SJSA1 (cell line): ENCODE measurements around the gene TSPEAR. TPM values are rescaled to one million over a fixed set of nuclear protein-coding genes. Genes with fewer than 3 reads are reported as not detected.
"Not testable (repeated sequence)": the region's sequence is repeated elsewhere in the genome, so short reads cannot be mapped to it uniquely, and the experiment has no call there.

Experiments
- DNase-seq, 2 experiments: peaks; one replicate each; pipeline ENCODE4 v3.0.0-alpha.2; 2015 to 2020; ENCODE audit warnings: low spot score in 2 of 2, low read depth in 1 of 2
- H3K27ac ChIP-seq: fragments of 250-450 bp; sonication (Bioruptor Pico); 2 replicates; pipeline ENCODE4 v1.5.1; 2020; ENCODE audit warnings: mild to moderate bottlenecking, moderate library complexity
- H3K27me3 ChIP-seq: fragments of 250-450 bp; sonication (Bioruptor Pico); replicated peaks from 2 replicates; pipeline ENCODE4 v1.5.1; 2020; ENCODE audit warnings: mild to moderate bottlenecking, moderate library complexity
- H3K36me3 ChIP-seq: fragments of 250-450 bp; sonication (Bioruptor Pico); 2 replicates; pipeline ENCODE4 v1.5.1; 2020; ENCODE audit warnings: mild to moderate bottlenecking
- H3K4me1 ChIP-seq: fragments of 250-450 bp; sonication (Bioruptor Pico); replicated peaks from 2 replicates; pipeline ENCODE4 v1.6.1; 2021; ENCODE audit warnings: mild to moderate bottlenecking
- H3K4me3 ChIP-seq: fragments of 250-450 bp; sonication (Bioruptor Pico); 2 replicates; pipeline ENCODE4 v1.5.1; 2020; ENCODE audit warnings: mild to moderate bottlenecking
- H3K9me3 ChIP-seq: fragments of 250-450 bp; sonication (Bioruptor Pico); replicated peaks from 2 replicates; pipeline ENCODE4 v1.5.1; 2020; ENCODE audit warnings: mild to moderate bottlenecking
- total RNA-seq: library from RNA; depleted of rRNA; stranded (reverse); fragments of >200 nt; shearing (Covaris generic); gene quantifications from 2 replicates; pipeline ENCODE4 v1.2.3, GENCODE V29; 2014

The TSPEAR gene
- total RNA-seq, 1 experiment from 2014 or later: not detected

- Histone ChIP-seq H3K4me1 (no peaks in the 10 kb centered on the region), H3K27me3 (peaks cover 42% of the 10 kb centered on the region)
Observed at GRCh38 chr21:44699502-44700001, 11.8 kb downstream of the TSPEAR start.

DNA sequence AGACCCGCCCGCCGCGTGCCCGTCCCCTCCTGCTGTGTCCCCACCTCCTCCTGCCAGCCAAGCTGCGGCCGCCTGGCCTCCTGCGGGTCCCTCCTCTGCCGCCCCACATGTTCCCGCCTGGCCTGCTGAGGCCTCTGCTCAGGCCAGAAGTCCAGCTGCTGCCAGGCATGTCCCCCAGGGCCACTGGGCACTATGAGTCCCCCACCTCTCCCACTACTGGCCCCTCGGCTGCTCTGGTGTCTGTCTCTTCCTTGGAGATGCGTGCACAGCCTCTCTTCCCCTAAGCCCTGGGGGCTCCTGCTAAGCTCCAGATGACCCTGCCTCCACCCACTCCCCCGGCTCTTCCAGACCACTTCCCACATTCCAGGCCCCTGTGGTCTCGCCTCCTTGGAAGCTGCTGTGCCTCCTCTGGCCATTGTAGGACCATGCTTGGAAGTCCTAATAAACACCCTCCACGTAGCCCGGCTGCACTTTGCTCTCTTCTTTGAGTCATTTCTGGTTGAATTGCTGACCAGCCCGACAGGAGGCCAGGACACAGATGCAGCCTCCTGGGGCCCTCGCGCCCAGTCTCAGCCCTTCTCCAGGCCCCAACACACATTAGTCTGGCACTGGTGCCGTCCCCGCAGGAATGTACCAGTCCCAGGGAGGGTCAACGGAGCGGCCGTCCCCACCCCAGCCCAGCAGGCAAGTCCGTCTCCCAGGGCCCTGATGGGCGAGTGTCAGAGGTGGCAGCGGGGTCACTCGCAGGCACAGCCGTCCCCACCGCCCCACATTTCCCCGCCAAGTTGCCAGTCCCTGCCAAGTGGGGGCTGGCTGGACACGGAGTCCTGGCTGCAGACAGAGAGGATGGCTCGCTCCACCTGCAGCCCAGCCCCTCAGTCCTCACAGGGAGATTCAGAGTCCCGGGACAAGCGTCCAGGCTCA lies 13.3 kb downstream of the TSPEAR start:
- Histone ChIP-seq H3K36me3 (no peaks in the 10 kb centered on the region), H3K9me3 (peaks cover 4% of the 10 kb centered on the region; the same call in 1 of the 2 replicates), H3K27me3 (peaks cover 34% of the 10 kb centered on the region), H3K27ac (no peak overlapping the region), H3K4me3 (no peak overlapping the region), H3K4me1 (no peaks in the 10 kb centered on the region)
- DNase-seq: no peak

More at GRCh38 chr21:44699502-44700001, 11.8 kb downstream of the TSPEAR start:
- Histone ChIP-seq H3K36me3 (no peaks in the 10 kb centered on the region), H3K4me3 (no peak overlapping the region), H3K9me3 (no peaks in the 10 kb centered on the region; the same call in 1 of the 2 replicates), H3K27ac (no peak overlapping the region)
- DNase-seq: no peak

GRCh38 chr21:44697172-44697810 lies 14.1 kb downstream of the TSPEAR start, which contains the start of gene KRTAP10-12:
TSS of gene KRTAP10-12 (plus strand) at chr21:44697172. CDS start at chr21:44697202, 30 bp downstream.
- H3K27me3 ChIP-seq: peaks cover 34% of the 10 kb centered on the region
- not testable (repeated sequence) for H3K36me3 ChIP-seq, H3K9me3 ChIP-seq, H3K4me3 ChIP-seq, DNase-seq, H3K4me1 ChIP-seq, H3K27ac ChIP-seq

- no peak overlapping the region for H3K4me3 ChIP-seq
- no peak overlapping the region for H3K27ac ChIP-seq
- H3K36me3 ChIP-seq: no peaks in the 10 kb centered on the region
- H3K9me3 ChIP-seq: peaks cover 4% of the 10 kb centered on the region; the same call in 1 of the 2 replicates
- DNase-seq: no peak
- no peaks in the 10 kb centered on the region for H3K4me1 ChIP-seq
- peaks cover 31% of the 10 kb centered on the region for H3K27me3 ChIP-seq
Observed at GRCh38 chr21:44696572-44696971, 14.8 kb downstream of the TSPEAR start.

- Histone ChIP-seq H3K36me3 (no peaks in the 10 kb centered on the region), H3K27ac (no peak overlapping the region), H3K9me3 (peaks cover 4% of the 10 kb centered on the region; the same call in 1 of the 2 replicates), H3K4me1 (no peaks in the 10 kb centered on the region), H3K4me3 (no peak overlapping the region), H3K27me3 (peaks cover 25% of the 10 kb centered on the region)
- no peak for DNase-seq
Observed at GRCh38 chr21:44695641-44696040, 15.7 kb downstream of the TSPEAR start.

GRCh38 chr21:44695184-44695583 lies 16.2 kb downstream of the TSPEAR start:
- peaks cover 4% of the 10 kb centered on the region; the same call in 1 of the 2 replicates for H3K9me3 ChIP-seq
- H3K27ac ChIP-seq: no peak overlapping the region
- no peak overlapping the region for H3K4me3 ChIP-seq
- no peaks in the 10 kb centered on the region for H3K36me3 ChIP-seq
- H3K27me3 ChIP-seq: peaks cover 20% of the 10 kb centered on the region
- H3K4me1 ChIP-seq: no peaks in the 10 kb centered on the region
- peak in 1 of 2 experiments; percentile 38 for DNase-seq

- Histone ChIP-seq H3K27ac (no peak overlapping the region), H3K27me3 (peaks cover 16% of the 10 kb centered on the region), H3K4me1 (no peaks in the 10 kb centered on the region), H3K9me3 (peaks cover 4% of the 10 kb centered on the region; the same call in 1 of the 2 replicates), H3K4me3 (no peak overlapping the region), H3K36me3 (no peaks in the 10 kb centered on the region)
- DNase-seq: no peak
Observed at GRCh38 chr21:44694776-44695175, 16.6 kb downstream of the TSPEAR start.

DNA sequence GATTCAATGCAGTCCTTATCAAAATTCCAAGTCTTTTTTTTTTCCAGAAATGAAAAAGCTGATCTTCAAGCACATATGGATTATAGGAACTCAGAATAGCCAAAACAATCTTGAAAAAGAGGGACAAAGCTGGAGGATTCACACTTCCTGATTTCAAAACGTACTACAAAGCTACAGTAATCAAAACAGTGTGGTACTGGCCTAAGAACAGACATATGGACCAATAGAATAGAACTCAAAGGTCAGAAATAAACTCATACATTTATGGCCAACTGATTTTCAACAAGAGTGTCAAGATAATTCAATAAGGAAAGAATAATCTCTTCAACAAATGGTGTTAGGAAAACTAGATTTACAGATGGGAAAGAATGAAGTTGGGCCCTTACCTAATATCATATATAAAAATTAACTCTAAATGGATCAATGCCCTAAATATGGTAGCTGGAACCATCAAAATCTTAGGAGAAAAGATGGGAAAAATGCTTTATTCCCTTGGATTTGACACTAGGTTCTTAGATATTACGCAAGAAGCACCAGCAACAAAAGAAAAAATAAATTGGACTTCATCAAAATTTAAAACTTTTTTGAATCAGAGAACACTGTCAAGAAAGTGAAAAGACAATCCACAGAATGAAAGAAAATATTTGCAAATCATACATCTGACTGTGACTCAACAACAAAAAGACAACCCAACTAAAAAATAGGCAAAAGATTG lies 18.4 kb downstream of the TSPEAR start:
- peaks cover 4% of the 10 kb centered on the region; the same call in 1 of the 2 replicates for H3K9me3 ChIP-seq
- H3K27me3 ChIP-seq: peaks cover 14% of the 10 kb centered on the region
- DNase-seq: no peak
- H3K27ac ChIP-seq: no peak overlapping the region
- no peaks in the 10 kb centered on the region for H3K4me1 ChIP-seq
- H3K36me3 ChIP-seq: no peaks in the 10 kb centered on the region
- H3K4me3 ChIP-seq: no peak overlapping the region

DNA sequence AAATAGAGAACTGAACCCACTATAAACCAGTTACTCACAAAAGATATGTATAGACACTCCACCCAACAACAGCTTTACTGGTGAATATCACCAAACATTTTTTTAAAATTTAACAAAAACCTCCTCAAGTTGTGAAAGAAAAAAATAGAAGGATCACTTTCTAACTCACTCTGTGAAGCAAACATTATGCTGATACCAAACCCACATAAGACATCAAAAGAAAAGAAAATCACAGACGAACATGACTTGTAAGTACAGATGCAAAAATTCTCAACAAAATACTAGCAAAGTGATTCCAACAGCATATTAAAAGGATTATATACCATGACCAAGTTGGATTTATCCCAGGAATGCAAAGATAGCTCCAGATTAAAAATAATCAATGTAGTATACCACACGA lies 19.7 kb downstream of the TSPEAR start:
- H3K4me1 ChIP-seq: no peaks in the 10 kb centered on the region
- H3K27ac ChIP-seq: no peak overlapping the region
- peaks cover 4% of the 10 kb centered on the region; the same call in 1 of the 2 replicates for H3K9me3 ChIP-seq
- no peaks in the 10 kb centered on the region for H3K36me3 ChIP-seq
- no peak for DNase-seq
- no peak overlapping the region for H3K4me3 ChIP-seq
- H3K27me3 ChIP-seq: peaks cover 24% of the 10 kb centered on the region

- H3K27ac ChIP-seq, H3K36me3 ChIP-seq, DNase-seq, H3K9me3 ChIP-seq, H3K4me1 ChIP-seq, H3K4me3 ChIP-seq: not testable (repeated sequence)
- peaks cover 31% of the 10 kb centered on the region for H3K27me3 ChIP-seq
Observed at GRCh38 chr21:44689740-44690139, 21.6 kb downstream of the TSPEAR start.

DNA sequence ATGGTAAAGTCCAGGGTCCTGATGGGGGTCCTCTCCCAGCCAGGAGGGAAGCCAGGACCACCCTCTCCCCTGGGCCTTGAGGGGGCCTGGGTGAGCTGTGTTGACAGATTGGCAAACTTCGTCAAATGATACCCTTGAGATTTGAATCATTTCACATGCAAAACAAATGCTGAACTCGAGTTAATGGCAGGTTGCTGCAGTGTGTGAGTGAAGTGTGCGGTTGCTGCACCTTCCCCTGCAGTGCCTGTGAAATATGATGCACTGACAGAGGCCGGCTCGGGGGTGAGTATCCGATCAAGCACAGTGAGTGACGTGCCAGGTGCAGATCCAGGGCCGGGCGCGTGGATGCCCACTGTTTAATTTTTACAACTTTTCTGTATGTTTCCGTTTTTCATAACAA lies 23.7 kb downstream of the TSPEAR start:
- peaks cover 50% of the 10 kb centered on the region for H3K27me3 ChIP-seq
- H3K4me3 ChIP-seq: no peak overlapping the region
- H3K36me3 ChIP-seq: no peaks in the 10 kb centered on the region
- H3K27ac ChIP-seq: no peak overlapping the region
- H3K4me1 ChIP-seq: no peaks in the 10 kb centered on the region
- H3K9me3 ChIP-seq: no peaks in the 10 kb centered on the region; the same call in 1 of the 2 replicates
- no peak for DNase-seq

DNA sequence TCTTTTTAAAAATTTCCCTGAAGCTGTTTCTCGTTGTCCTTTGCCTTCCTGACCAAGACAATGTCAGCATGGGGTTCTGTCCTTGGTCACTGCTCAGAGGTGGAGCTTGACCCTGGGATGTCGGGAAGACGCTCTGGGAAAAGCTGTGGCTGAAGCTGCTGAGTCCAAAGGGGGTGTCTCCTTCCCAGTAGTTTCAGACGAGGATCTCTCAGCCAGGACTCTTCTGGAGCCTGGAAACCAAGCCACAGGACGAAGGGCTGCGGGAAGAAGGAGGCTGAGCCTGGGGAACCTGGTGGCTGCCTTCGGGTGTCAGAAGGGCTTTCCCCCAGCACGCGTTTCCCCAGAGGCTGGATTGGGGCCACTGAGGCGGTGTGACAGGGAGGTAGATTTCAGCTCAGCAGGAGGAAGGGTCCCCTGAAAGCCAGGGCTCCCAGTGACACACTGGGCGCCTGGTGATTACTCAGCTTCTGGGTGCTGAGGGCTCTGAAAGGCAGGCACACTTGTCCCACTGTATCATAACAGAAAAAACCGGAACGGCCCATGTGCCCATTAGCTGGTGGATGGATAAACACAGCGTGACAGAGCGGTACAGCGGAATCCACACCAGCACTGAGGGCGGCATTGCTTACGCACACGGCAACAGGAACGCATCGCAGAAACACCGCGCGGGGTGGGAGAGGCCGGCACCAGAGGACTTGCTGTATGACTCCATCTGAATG lies 24.4 kb downstream of the TSPEAR start:
- Histone ChIP-seq H3K4me3 (no peak overlapping the region), H3K9me3 (no peaks in the 10 kb centered on the region; the same call in 1 of the 2 replicates), H3K36me3 (no peaks in the 10 kb centered on the region), H3K27ac (no peak overlapping the region), H3K4me1 (no peaks in the 10 kb centered on the region), H3K27me3 (peaks cover 54% of the 10 kb centered on the region)
- DNase-seq: no peak
